Mucosa of descending colon (tissue), 3 donors: Measurements from ENCODE around the gene PSD2. TPM values are rescaled to one million over a fixed set of nuclear protein-coding genes. Genes with fewer than 3 reads are reported as not detected.

Source experiments
- ATAC-seq: fragments of 200-7000 bp; cut with Tn5 transposase; one replicate; pipeline ENCODE4 v1.9.1; 2020; ENCODE audit warnings: mild to moderate bottlenecking, moderate library complexity
- DNase-seq, 3 donors: peaks; one replicate each; pipeline ENCODE4 v3.0.0-alpha.2; 2020
- H3K36me3 ChIP-seq: fragments of 200-600 bp; one replicate; pipeline ENCODE4 v1.8.0; 2021; ENCODE audit warnings: low read depth, mild to moderate bottlenecking
- H3K4me1 ChIP-seq: fragments of 200-600 bp; one replicate; pipeline ENCODE4 v1.8.0; 2021; ENCODE audit warnings: low read depth, mild to moderate bottlenecking
- H3K4me3 ChIP-seq: fragments of 200-600 bp; one replicate; pipeline ENCODE4 v1.8.0; 2021; ENCODE audit warnings: mild to moderate bottlenecking
- H3K9me3 ChIP-seq: fragments of 200-600 bp; one replicate; pipeline ENCODE4 v1.8.0; 2021; ENCODE audit warnings: mild to moderate bottlenecking
- intact Hi-C, 2 donors: fragments of 100-400 bp; cut with DNase I in 1 of 2; cut with micrococcal nuclease in 1 of 2; formaldehyde crosslinking; loops; one replicate each; pipeline versions ENCODE4 v1.11.0 to v1.11.1; 2022; cut with DNase I, micrococcal nuclease
- total RNA-seq, 3 donors: library from RNA; stranded (reverse); fragmentation: NEBNext Ultra II Directional in 2 of 3; extraction: Animal tissue kit (Norgen Biotek cat#: 25700) in 2 of 3; gene quantifications; one replicate each; pipeline versions ENCODE4 v1.2.1 to v1.2.4, GENCODE V29; 2021 to 2023
- TF ChIP-seq, protein P1 (sequence below): fragments of 200-600 bp; IDR thresholded peaks from one replicate; pipeline ENCODE4 v1.8.0; 2022; ENCODE audit warnings: antibody characterized with exemption, mild to moderate bottlenecking
- donor health status: DM: no; HTN: no; CAD: no; lungs with moderate emphysema.
- donor health status: DM: no; HTN: no; CAD: no.
- donor health status: DM: no; HTN: yes; CAD: no.

The PSD2 gene
- total RNA-seq, 3 donors from 2014 or later: 0.07 to 0.25 TPM; not detected in 1

DNA sequence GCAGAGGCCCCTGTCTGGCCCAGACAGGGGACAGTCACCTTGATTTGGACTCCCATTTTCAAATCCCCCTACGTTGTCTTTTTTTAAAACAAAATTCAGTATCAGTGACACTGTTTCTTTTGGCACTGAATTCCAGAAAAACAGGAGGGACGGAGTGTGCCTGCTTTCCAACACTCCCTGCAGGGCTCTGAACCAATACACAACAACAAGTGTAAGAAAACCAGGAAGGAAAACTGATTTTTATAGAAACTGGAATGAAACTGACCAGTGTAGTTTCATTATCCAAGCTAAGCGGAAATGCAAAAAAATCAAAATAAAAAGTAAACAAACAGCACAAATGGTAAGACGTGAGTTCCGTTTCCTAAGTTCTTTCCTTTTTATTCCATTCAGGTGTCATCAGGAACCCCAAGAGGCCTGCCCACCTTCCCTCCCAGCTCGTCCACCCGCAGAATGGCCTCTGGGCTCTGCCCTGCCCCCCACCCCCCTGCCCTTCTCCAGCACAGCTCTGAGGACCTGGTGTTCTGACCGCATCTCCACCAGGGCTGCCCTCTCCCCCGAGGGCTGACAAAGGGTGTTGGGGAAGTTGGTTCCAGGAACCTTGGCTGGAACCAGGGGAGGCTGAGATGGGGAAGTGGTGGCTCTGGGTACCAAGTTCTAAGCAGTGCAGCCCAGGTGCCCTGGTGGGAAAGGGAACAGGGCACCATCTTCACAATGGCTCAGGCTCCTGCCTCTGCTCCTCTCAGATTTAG lies 73.6 kb downstream of the PSD2 start:
- H3K9me3 ChIP-seq: no peaks in the 10 kb centered on the region
- ATAC-seq (no peak), DNase-seq (no peak)
- H3K36me3 ChIP-seq: no peaks in the 10 kb centered on the region
- intact Hi-C loops: loop anchor here in 1 of 2 donors (10.0 kb wide), 2 partner anchors 84 to 96 kb away; no protein-coding TSS in a partner anchor
- H3K4me1 ChIP-seq: no peaks in the 10 kb centered on the region
- TF ChIP-seq, protein P1, sequence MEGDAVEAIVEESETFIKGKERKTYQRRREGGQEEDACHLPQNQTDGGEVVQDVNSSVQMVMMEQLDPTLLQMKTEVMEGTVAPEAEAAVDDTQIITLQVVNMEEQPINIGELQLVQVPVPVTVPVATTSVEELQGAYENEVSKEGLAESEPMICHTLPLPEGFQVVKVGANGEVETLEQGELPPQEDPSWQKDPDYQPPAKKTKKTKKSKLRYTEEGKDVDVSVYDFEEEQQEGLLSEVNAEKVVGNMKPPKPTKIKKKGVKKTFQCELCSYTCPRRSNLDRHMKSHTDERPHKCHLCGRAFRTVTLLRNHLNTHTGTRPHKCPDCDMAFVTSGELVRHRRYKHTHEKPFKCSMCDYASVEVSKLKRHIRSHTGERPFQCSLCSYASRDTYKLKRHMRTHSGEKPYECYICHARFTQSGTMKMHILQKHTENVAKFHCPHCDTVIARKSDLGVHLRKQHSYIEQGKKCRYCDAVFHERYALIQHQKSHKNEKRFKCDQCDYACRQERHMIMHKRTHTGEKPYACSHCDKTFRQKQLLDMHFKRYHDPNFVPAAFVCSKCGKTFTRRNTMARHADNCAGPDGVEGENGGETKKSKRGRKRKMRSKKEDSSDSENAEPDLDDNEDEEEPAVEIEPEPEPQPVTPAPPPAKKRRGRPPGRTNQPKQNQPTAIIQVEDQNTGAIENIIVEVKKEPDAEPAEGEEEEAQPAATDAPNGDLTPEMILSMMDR: no peak
- no peak overlapping the region for H3K4me3 ChIP-seq

DNA sequence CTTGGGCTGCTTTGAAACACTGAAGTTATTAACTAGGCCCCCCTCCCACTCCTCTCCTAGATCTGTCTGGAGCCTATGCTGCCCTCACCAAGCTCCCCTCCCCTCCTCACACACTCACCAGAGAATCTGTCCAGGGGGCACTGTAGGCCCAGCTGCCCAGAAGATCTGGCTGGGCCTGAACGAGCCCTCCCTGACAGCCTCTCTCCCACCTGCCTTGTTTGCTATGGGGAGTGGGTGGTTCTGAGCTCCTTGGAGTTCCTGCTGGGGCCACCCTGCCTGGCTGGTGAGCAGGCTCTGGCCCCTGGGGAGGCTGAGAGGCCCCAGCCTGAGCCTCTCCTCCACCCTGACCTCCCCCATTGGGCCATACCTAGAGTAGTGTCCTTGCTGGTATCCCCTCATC lies 75.1 kb downstream of the PSD2 start:
- Histone ChIP-seq H3K4me1 (no peaks in the 10 kb centered on the region), H3K9me3 (no peaks in the 10 kb centered on the region), H3K4me3 (no peak overlapping the region), H3K36me3 (no peaks in the 10 kb centered on the region)
- intact Hi-C loops: no loop called here
- DNase-seq: no peak
- TF ChIP-seq, protein P1: no peak
- ATAC-seq: no peak

DNA sequence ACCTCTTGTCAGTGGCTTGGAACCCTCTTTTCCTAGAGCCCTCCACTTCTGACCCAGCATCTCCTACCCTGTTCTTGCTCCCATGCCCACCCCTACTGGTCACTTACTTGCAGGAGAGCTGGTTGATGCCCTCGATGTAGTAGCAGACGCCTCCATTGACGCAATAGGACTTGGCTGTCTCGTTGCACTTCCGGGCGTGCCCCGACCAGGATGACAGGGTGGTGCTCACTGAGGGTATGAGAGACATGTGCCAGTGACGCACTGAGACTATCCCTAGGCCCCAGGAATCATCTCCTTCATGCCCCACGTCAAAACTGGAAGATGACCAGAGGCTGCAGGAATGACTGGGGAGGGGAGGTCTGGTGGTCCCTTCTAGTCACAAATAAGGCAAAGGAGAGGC lies 76.0 kb downstream of the PSD2 start:
- Histone ChIP-seq H3K9me3 (no peaks in the 10 kb centered on the region), H3K4me1 (no peaks in the 10 kb centered on the region), H3K4me3 (no peak overlapping the region), H3K36me3 (no peaks in the 10 kb centered on the region)
- ATAC-seq (no peak), DNase-seq (no peak)
- TF ChIP-seq, protein P1: no peak
- intact Hi-C loops: no loop called here

DNA sequence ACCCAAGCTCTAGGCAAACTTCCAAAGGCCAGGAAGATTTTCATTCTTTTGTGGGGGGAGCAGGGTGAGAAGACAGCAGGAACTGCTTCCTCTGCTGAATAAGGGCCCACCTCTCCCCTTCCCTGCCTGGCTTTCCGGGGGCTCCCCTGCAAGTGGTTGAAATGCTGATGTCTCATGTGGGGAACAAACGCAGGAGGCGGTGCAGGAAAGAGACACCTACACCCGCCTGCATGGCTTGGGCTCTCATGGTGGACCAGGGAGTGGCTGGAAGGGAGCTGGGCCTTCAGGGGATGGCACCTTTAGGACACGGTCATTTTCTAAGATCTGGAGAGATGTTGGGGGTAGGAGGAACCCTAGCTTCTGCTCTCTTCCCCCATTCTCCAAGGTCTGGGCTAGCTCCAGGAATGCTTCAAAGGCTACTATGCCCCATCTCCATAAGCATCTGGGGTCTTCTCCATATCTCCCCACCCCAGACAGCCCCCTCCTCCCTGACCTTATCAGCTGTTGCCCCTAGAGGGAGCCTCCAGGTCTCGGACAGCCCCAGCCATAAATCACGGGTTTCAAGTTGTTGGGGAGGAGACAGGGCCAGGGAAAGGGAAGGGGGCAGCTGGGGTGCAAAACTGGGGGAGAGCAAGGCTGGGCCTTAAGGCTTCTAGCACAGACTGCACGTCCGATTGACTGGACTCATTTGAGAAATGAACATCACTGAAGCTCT lies 76.6 kb downstream of the PSD2 start:
- H3K9me3 ChIP-seq: no peaks in the 10 kb centered on the region
- TF ChIP-seq, protein P1: no peak
- no peak for ATAC-seq
- H3K36me3 ChIP-seq: no peaks in the 10 kb centered on the region
- no peak for DNase-seq
- intact Hi-C loops: no loop called here
- H3K4me1 ChIP-seq: no peaks in the 10 kb centered on the region
- no peak overlapping the region for H3K4me3 ChIP-seq

DNA sequence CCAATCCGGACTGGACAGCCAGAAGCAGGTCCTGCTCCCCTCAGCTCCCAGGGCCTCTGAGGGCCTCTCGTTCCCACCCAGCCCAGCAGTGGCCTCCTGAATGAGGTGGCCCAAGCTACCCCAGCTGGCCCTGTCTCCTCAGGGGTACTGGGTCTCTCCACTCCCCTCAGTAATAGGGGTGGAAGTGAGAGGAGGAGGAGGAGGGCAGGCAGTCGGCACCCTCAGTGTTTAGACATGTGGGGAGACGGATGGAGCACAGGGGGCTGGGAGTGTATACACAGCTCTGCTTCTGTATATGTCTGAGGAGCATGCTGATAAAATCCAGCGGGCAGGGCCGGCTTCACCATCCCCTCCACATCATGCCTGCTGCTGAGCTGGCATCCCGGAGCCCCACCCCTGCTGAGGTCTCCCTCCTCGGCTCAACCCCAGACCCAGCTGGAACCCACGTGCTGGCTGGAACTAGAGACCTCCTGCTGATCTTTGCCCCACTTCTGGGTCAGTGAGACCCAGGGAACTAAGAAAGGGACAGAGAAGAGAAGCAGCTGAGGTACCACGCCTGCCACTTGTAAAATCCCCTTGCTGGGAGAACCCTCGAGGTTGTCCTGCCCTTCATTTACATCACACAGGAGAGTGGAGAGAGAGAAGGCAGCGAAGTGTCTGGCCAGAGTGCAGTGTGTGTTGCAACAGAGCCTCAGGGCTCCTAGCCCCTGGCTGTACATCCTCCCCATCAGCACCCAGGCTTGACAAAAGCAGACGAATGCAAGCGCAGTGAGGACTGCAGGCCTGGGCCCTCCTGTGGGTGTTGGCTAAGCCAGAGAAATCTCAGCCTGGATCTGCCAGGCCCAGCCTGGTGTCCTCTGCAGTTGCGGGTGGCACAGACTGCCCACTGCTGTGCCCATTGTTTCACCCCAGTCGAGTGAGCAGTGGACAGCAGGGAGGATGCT lies 77.5 kb downstream of the PSD2 start:
- intact Hi-C loops: no loop called here
- Histone ChIP-seq H3K4me1 (no peaks in the 10 kb centered on the region), H3K36me3 (no peaks in the 10 kb centered on the region), H3K4me3 (no peak overlapping the region), H3K9me3 (no peaks in the 10 kb centered on the region)
- DNase-seq: no peak
- TF ChIP-seq, protein P1: no peak
- no peak for ATAC-seq
